HG03520 (cell line): ENCODE measurements around the gene PINLYP.
"Not testable (repeated sequence)": the region's sequence is repeated elsewhere in the genome, so short reads cannot be mapped to it uniquely, and the experiment has no call there.

Experiments used
- ATAC-seq: cut with Tn5 transposase; IDR thresholded peaks from one replicate; pipeline ENCODE4 v1.9.1; 2021; ENCODE audit warnings: mild to moderate bottlenecking, moderate library complexity; ENCODE audit not compliant: unreplicated experiment

PINLYP gene

GRCh38 chr19:43600326-43600725 lies 24.7 kb downstream of the PINLYP start:
- ATAC-seq: not testable (repeated sequence)

- ATAC-seq: no peak
Measured at GRCh38 chr19:43605875-43606568, 30.4 kb downstream of the PINLYP start.

- no peak for ATAC-seq
Measured at GRCh38 chr19:43606569-43607229, 31.1 kb downstream of the PINLYP start.

GRCh38 chr19:43607238-43608205 lies 31.9 kb downstream of the PINLYP start:
- no peak for ATAC-seq

- ATAC-seq: no peak
Measured at GRCh38 chr19:43609872-43610271, 34.3 kb downstream of the PINLYP start.

GRCh38 chr19:43610493-43610892 lies 34.9 kb downstream of the PINLYP start:
- no peak for ATAC-seq

- no peak for ATAC-seq
Measured at GRCh38 chr19:43611788-43612187, 36.2 kb downstream of the PINLYP start, which contains the start of gene SRRM5. SRRM5 (plus strand) TSS chr19:43612088; CDS start chr19:43612122, 34 bp downstream.

- ATAC-seq: no peak
Measured at GRCh38 chr19:43612374-43612773, 36.8 kb downstream of the PINLYP start.

GRCh38 chr19:43616306-43616705 lies 40.7 kb downstream of the PINLYP start:
- no peak for ATAC-seq

GRCh38 chr19:43616954-43617353 lies 41.4 kb downstream of the PINLYP start:
- ATAC-seq: no peak

GRCh38 chr19:43618921-43619261 lies 43.3 kb downstream of the PINLYP start:
- ATAC-seq: peak; percentile 16

GRCh38 chr19:43619262-43620060 lies 43.9 kb downstream of the PINLYP start, which contains the start of gene ZNF428:
ZNF428 (minus strand) TSS chr19:43619629; CDS start chr19:43614304, 5,325 bp downstream.
- ATAC-seq: peak; percentile 63

GRCh38 chr19:43620061-43621001 lies 44.7 kb downstream of the PINLYP start:
- no peak for ATAC-seq

GRCh38 chr19:43622070-43622469 lies 46.5 kb downstream of the PINLYP start:
- ATAC-seq: no peak

GRCh38 chr19:43622956-43623355 lies 47.4 kb downstream of the PINLYP start:
- no peak for ATAC-seq

GRCh38 chr19:43623889-43624670 lies 48.5 kb downstream of the PINLYP start:
- no peak for ATAC-seq

GRCh38 chr19:43624933-43625332 lies 49.3 kb downstream of the PINLYP start:
- ATAC-seq: no peak

- ATAC-seq: no peak
Measured at GRCh38 chr19:43625918-43626579, 50.4 kb downstream of the PINLYP start.
